HCT116 (cell line): Measurements from ENCODE around the gene DYRK2. TPM values are rescaled to one million over a fixed set of nuclear protein-coding genes. Genes with fewer than 3 reads are reported as not detected.

Experiments
- ATAC-seq: fragments of 200-7000 bp; cut with Tn5 transposase; 2 replicates; pipeline ENCODE4 v1.9.1; 2020; ENCODE audit warnings: mild to moderate bottlenecking, moderate library complexity
- BruUV-seq: library from RNA; stranded (reverse); fragments of 400-500 nt; replicated peaks from 2 replicates; lab custom pipeline; 2021; lab: Mats Ljungman, UMichigan
- CTCF ChIA-PET: fragments of 300-600 bp; sonication (Branson Sonifier 250); formaldehyde crosslinking; loops from one replicate; lab custom pipeline; 2021; ENCODE audit warnings: antibody characterized with exemption; lab: Charles Lee
- POLR2A ChIA-PET: fragments of 300-600, 350-600 bp; sonication (Branson Sonifier 250); formaldehyde crosslinking; loops from one replicate; lab custom pipeline; 2021; ENCODE audit warnings: antibody characterized with exemption; lab: Charles Lee
- RAD21 ChIA-PET, 2 experiments: fragments of 300-600 bp; sonication (Branson Sonifier 250); formaldehyde crosslinking; loops; one replicate each; lab custom pipeline; 2023; ENCODE audit warnings: low total read pairs in 2 of 2; ENCODE audit not compliant: uncharacterized antibody in 2 of 2, unreplicated experiment in 2 of 2, low non-redundant PET in 1 of 2; lab: Charles Lee
- DNase-seq: peaks from one replicate; pipeline ENCODE4 v3.0.0-alpha.2; 2010; ENCODE audit warnings: low read depth, low spot score
- H2AFZ ChIP-seq: fragments of 200-600 bp; shearing (Covaris generic), sonication (generic); 2 replicates; pipeline ENCODE4 v1.6.1; 2017; ENCODE audit warnings: low read depth, mixed run types, mixed read lengths, antibody characterized with exemption, low read length; ENCODE audit not compliant: poor library complexity, severe bottlenecking
- H3K27ac ChIP-seq: 2 replicates; pipeline ENCODE4 v1.5.1; 2012; ENCODE audit warnings: low read depth, low read length
- H3K27me3 ChIP-seq: fragments of 200-600 bp; sonication (generic); 2 replicates; pipeline ENCODE4 v1.6.1; 2016; ENCODE audit warnings: mixed run types, low read length, mixed read lengths; ENCODE audit not compliant: insufficient read depth
- H3K36me3 ChIP-seq, 2 experiments: fragments of 200-500 bp in 1 of 2; fragments of 200-600 bp in 1 of 2; sonication (Bioruptor generic) in 1 of 2; sonication (generic) in 1 of 2; 2 replicates each; pipeline versions ENCODE4 v1.5.1 to v1.6.1; 2014 to 2016; ENCODE audit warnings: low read length in 2 of 2, inconsistent platforms in 1 of 2, mixed read lengths in 1 of 2, mixed run types in 1 of 2; ENCODE audit not compliant: insufficient read depth in 2 of 2, control insufficient read depth in 1 of 2
- H3K4me1 ChIP-seq, 2 experiments: fragments of 200-600 bp in 1 of 2; sonication (generic) in 1 of 2; 2 replicates each; pipeline versions ENCODE4 v1.5.1 to v1.6.1; 2012 to 2017; ENCODE audit warnings: low read length in 2 of 2, inconsistent platforms in 1 of 2, mild to moderate bottlenecking in 1 of 2, mixed read lengths in 1 of 2, mixed run types in 1 of 2, moderate library complexity in 1 of 2; ENCODE audit not compliant: insufficient read depth in 2 of 2, control insufficient read depth in 1 of 2
- H3K4me2 ChIP-seq: fragments of 200-600 bp; sonication (generic); 2 replicates; pipeline ENCODE4 v1.6.1; 2017; ENCODE audit warnings: mixed run types, low read length, mixed read lengths
- H3K4me3 ChIP-seq, 2 experiments: fragments of 200-600 bp in 1 of 2; sonication (generic) in 1 of 2; replicated peaks in 1 of 2; 2 replicates each; pipeline ENCODE4 v1.5.1; 2011 to 2016; ENCODE audit warnings: low read length in 2 of 2, control low read depth in 1 of 2, low read depth in 1 of 2, mild to moderate bottlenecking in 1 of 2, mixed read lengths in 1 of 2, mixed run types in 1 of 2
- H3K79me2 ChIP-seq: fragments of 200-600 bp; sonication (generic); 2 replicates; pipeline ENCODE4 v1.6.1; 2017; ENCODE audit warnings: mild to moderate bottlenecking, mixed run types, low read length, moderate library complexity, mixed read lengths; ENCODE audit not compliant: insufficient read depth
- H3K9ac ChIP-seq: fragments of 200-600 bp; sonication (generic); 2 replicates; pipeline ENCODE4 v1.6.1; 2016; ENCODE audit warnings: low read length, mixed read lengths
- H3K9me2 ChIP-seq: fragments of 200-600 bp; sonication (generic), shearing (Covaris generic); 2 replicates; pipeline ENCODE4 v1.6.1; 2017; ENCODE audit warnings: mixed run types, mild to moderate bottlenecking, moderate library complexity; ENCODE audit not compliant: insufficient read depth
- H3K9me3 ChIP-seq, 2 experiments: fragments of 200-500 bp in 1 of 2; fragments of 200-600 bp in 1 of 2; sonication (Bioruptor generic) in 1 of 2; sonication (generic) in 1 of 2; 2 replicates each; pipeline ENCODE4 v1.6.1; 2014 to 2017; ENCODE audit warnings: low read length in 2 of 2, mixed read lengths in 2 of 2, inconsistent platforms in 1 of 2, low read depth in 1 of 2, mild to moderate bottlenecking in 1 of 2, mixed run types in 1 of 2, moderate library complexity in 1 of 2; ENCODE audit not compliant: control insufficient read depth in 1 of 2, insufficient read depth in 1 of 2
- H4K20me1 ChIP-seq: fragments of 200-600 bp; sonication (generic), shearing (Covaris generic); 2 replicates; pipeline ENCODE4 v1.6.1; 2017; ENCODE audit warnings: mixed run types, mild to moderate bottlenecking, moderate library complexity; ENCODE audit not compliant: insufficient read depth
- CBX3 ChIP-seq: IDR thresholded peaks from 2 replicates; pipeline ENCODE4 v1.6.1; 2012; ENCODE audit warnings: low read depth
- EZH2 ChIP-seq: fragments of 200-600 bp; sonication (generic); IDR thresholded peaks from 2 replicates; pipeline ENCODE4 v1.6.1; 2017; ENCODE audit warnings: antibody characterized with exemption, mixed run types
- JUND ChIP-seq: IDR thresholded peaks from 2 replicates; pipeline ENCODE4 v1.6.1; 2012
- RAD21 ChIP-seq: IDR thresholded peaks from 2 replicates; pipeline ENCODE4 v1.6.1; 2012; ENCODE audit warnings: low read depth, mild to moderate bottlenecking
- SP1 ChIP-seq: IDR thresholded peaks from 2 replicates; pipeline ENCODE4 v1.6.1; 2012; ENCODE audit warnings: low read depth
- TCF7L2 ChIP-seq: IDR thresholded peaks from 2 replicates; pipeline ENCODE4 v1.7.0; 2011; ENCODE audit warnings: borderline replicate concordance, inconsistent platforms; ENCODE audit not compliant: insufficient read depth, insufficient read length; ENCODE audit errors: extremely low read depth
- intact Hi-C: fragments of 100-400 bp; cut with micrococcal nuclease; formaldehyde crosslinking; loops from 2 replicates; pipeline ENCODE4 v1.10.0; 2022
- total RNA-seq: library from RNA; stranded (reverse); gene quantifications from one replicate; pipeline ENCODE4 v1.2.1, GENCODE V29; 2021; ENCODE audit not compliant: unreplicated experiment
- TF ChIP-seq, protein P1 (sequence below): IDR thresholded peaks from 2 replicates; pipeline ENCODE4 v1.6.1; 2012; ENCODE audit warnings: low read depth
- TF ChIP-seq, protein P2 (sequence below), 3 experiments: fragments of 200-600 bp in 1 of 3; sonication (generic) in 1 of 3; IDR thresholded peaks in 2 of 3; conservative IDR thresholded peaks in 1 of 3; 2 replicates each; pipeline ENCODE4 v1.5.1; 2012 to 2017; ENCODE audit warnings: low read depth in 2 of 3, low read length in 2 of 3, antibody characterized with exemption in 1 of 3, borderline replicate concordance in 1 of 3, control low read depth in 1 of 3, mild to moderate bottlenecking in 1 of 3, mixed read lengths in 1 of 3, mixed run types in 1 of 3, moderate library complexity in 1 of 3; ENCODE audit not compliant: insufficient read depth in 1 of 3
- TF ChIP-seq, protein P3 (sequence below): IDR thresholded peaks from 2 replicates; pipeline ENCODE4 v1.6.1; 2012
- TF ChIP-seq, protein P4 (sequence below): IDR thresholded peaks from 2 replicates; pipeline ENCODE4 v1.6.1; 2011; ENCODE audit warnings: mild to moderate bottlenecking, low read length, moderate library complexity; ENCODE audit not compliant: insufficient replicate concordance; ENCODE audit errors: extremely low read depth

The DYRK2 gene
- total RNA-seq, 1 experiment from 2014 or later: 28.7 TPM

DNA sequence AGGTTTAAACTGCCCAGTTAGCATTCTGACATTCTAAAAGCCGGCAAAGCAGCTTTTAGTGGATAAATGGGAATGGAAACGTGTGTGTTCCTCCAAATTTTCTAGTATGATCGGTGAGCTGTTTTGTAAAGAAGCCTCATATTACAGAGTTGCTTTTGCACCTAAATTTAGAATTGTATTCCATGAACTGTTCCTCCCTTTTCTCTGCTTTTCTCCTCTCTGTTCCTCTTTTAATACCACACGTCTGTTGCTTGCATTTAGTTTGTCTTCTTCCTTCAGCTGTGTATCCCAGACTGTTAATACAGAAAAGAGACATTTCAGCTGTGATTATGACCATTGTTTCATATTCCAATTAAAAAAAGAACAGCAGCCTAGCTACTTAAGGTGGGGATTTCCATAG, 10.7 kb downstream of the DYRK2 start:
- Histone ChIP-seq H3K9ac (no peak overlapping the region), H3K27ac (no peak overlapping the region), H2AFZ (no peak overlapping the region), H3K9me2 (no peaks in the 10 kb centered on the region), H3K79me2 (peaks cover 85% of the 10 kb centered on the region), H3K27me3 (no peaks in the 10 kb centered on the region), H3K4me1 (no peaks in the 10 kb centered on the region; a peak in 1 of 4 replicates), H3K4me3 (no peak overlapping the region), H3K9me3 (no peaks in the 10 kb centered on the region), H3K36me3 (peaks cover 12 to 21% of the 10 kb centered on the region in 2 experiments; a peak in 2 of 4 replicates), H4K20me1 (no peaks in the 10 kb centered on the region), H3K4me2 (no peak overlapping the region)
- ATAC-seq: no peak
- intact Hi-C loops: no loop called here
- ChIA-PET POLR2A (no interaction called here), RAD21 (no interaction called here), CTCF (no interaction called here)
- TF ChIP-seq EZH2 (no peak), SP1 (no peak), CBX3 (no peak), JUND (no peak), RAD21 (no peak), TCF7L2 (no peak)
- TF ChIP-seq, protein P1, sequence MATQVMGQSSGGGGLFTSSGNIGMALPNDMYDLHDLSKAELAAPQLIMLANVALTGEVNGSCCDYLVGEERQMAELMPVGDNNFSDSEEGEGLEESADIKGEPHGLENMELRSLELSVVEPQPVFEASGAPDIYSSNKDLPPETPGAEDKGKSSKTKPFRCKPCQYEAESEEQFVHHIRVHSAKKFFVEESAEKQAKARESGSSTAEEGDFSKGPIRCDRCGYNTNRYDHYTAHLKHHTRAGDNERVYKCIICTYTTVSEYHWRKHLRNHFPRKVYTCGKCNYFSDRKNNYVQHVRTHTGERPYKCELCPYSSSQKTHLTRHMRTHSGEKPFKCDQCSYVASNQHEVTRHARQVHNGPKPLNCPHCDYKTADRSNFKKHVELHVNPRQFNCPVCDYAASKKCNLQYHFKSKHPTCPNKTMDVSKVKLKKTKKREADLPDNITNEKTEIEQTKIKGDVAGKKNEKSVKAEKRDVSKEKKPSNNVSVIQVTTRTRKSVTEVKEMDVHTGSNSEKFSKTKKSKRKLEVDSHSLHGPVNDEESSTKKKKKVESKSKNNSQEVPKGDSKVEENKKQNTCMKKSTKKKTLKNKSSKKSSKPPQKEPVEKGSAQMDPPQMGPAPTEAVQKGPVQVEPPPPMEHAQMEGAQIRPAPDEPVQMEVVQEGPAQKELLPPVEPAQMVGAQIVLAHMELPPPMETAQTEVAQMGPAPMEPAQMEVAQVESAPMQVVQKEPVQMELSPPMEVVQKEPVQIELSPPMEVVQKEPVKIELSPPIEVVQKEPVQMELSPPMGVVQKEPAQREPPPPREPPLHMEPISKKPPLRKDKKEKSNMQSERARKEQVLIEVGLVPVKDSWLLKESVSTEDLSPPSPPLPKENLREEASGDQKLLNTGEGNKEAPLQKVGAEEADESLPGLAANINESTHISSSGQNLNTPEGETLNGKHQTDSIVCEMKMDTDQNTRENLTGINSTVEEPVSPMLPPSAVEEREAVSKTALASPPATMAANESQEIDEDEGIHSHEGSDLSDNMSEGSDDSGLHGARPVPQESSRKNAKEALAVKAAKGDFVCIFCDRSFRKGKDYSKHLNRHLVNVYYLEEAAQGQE: no peak
- TF ChIP-seq, protein P2, sequence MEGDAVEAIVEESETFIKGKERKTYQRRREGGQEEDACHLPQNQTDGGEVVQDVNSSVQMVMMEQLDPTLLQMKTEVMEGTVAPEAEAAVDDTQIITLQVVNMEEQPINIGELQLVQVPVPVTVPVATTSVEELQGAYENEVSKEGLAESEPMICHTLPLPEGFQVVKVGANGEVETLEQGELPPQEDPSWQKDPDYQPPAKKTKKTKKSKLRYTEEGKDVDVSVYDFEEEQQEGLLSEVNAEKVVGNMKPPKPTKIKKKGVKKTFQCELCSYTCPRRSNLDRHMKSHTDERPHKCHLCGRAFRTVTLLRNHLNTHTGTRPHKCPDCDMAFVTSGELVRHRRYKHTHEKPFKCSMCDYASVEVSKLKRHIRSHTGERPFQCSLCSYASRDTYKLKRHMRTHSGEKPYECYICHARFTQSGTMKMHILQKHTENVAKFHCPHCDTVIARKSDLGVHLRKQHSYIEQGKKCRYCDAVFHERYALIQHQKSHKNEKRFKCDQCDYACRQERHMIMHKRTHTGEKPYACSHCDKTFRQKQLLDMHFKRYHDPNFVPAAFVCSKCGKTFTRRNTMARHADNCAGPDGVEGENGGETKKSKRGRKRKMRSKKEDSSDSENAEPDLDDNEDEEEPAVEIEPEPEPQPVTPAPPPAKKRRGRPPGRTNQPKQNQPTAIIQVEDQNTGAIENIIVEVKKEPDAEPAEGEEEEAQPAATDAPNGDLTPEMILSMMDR (IDR thresholded peaks at IDR 0.05 in 2 of 3, conservative IDR thresholded peaks at IDR 0.05 in 1 of 3; ENCODE audit: borderline replicate concordance in 1 of 3, insufficient read depth in 1 of 3, low read depth in 2 of 3, low read length in 2 of 3): no peak
- TF ChIP-seq, protein P3, sequence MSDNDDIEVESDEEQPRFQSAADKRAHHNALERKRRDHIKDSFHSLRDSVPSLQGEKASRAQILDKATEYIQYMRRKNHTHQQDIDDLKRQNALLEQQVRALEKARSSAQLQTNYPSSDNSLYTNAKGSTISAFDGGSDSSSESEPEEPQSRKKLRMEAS: no peak
- TF ChIP-seq, protein P4, sequence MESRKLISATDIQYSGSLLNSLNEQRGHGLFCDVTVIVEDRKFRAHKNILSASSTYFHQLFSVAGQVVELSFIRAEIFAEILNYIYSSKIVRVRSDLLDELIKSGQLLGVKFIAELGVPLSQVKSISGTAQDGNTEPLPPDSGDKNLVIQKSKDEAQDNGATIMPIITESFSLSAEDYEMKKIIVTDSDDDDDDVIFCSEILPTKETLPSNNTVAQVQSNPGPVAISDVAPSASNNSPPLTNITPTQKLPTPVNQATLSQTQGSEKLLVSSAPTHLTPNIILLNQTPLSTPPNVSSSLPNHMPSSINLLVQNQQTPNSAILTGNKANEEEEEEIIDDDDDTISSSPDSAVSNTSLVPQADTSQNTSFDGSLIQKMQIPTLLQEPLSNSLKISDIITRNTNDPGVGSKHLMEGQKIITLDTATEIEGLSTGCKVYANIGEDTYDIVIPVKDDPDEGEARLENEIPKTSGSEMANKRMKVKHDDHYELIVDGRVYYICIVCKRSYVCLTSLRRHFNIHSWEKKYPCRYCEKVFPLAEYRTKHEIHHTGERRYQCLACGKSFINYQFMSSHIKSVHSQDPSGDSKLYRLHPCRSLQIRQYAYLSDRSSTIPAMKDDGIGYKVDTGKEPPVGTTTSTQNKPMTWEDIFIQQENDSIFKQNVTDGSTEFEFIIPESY: no peak
- no peak for DNase-seq
- no TSS peak for BruUV-seq
